Left lobe of liver (tissue), 2 donors: ENCODE data around the gene GLP2R. TPM values are rescaled to one million over a fixed set of nuclear protein-coding genes. Genes with fewer than 3 reads are reported as not detected.
A peak's percentile ranks its signal among the peaks of the same experiment; 100 is the strongest.

Experiments used
- ATAC-seq: fragments of 200-7000 bp; cut with Tn5 transposase; one replicate; pipeline ENCODE4 v1.9.1; 2020; ENCODE audit warnings: mild to moderate bottlenecking, moderate library complexity
- DNase-seq: peaks from one replicate; pipeline ENCODE4 v3.0.0-alpha.2; 2020; ENCODE audit warnings: low spot score
- total RNA-seq: library from RNA; stranded (reverse); gene quantifications from one replicate; pipeline ENCODE4 v1.2.1, GENCODE V29; 2021
- donor health status: DM: no; HTN: no; CAD: no; lungs with moderate emphysema.
- donor health status: DM: no; HTN: yes; CAD: no.

Gene GLP2R
- total RNA-seq, 1 donor from 2014 or later, result 0.68 TPM

DNA sequence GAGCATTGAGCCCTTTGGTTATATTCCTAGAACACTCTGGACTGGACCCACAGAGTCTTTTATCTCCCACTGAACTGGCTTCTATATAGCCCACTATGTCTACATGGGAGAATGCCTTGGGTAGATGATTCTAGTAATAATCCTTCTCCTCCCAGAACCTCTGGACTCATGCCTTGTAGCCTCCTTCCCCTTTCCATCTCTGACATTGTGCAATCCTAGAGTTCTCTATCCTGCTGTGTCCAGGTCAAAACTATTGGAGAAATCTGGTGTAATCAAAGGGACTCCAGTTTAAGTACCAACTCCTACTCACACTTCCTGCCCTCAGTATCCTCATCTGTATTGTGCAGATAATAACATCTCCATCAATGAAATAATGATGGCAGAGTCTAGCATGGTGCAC lies 70.2 kb downstream of the GLP2R start:
- DNase-seq (no peak), ATAC-seq (no peak)

DNA sequence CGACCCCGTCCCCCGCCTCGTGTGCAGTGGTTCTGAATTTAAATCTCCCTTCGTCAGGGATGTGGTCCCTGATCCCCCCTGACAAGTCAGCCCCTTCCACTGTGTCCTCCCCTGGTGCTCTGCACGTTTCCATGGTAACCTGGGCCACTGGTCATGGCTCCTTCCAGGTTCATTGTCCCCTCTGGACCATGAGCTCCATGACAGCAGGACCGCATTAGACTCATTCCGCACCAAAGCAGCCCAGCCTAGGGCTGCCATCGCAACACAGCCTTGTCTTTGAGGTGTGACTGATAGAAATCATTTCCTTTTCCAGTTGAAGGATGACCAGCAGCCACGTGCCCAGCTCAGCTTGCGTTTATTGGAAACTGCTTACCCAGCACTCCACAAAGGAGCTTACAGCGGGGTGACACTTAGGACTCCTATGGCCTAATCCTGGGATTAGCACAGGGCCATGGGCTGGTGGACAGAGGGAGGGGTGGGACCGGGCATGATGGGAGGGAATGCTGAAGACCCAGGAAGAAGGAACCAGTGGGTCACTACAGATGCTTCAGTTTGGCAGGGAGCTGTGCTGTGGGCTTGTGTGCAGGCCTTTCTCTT lies 71.7 kb downstream of the GLP2R start:
- no peak for DNase-seq

DNA sequence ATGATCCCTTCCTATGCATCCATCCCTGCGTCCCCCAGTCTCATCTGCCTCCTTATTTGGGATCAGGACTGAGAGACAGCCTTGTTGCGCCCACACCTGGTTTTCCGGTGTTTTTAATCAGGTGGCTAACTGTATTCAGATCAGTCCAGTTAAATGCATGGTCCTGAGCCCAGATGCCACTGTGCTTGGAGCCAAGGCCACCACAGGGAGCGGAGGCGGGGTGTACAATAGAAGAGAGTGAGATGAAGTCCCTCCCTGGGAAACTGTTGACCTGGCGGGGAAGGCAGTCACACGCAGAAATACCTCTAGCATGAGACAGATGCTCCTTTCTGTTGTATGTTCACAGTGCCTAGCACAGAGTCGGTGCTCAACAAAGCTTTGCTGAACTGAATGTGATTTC lies 73.1 kb downstream of the GLP2R start:
- DNase-seq, result no peak
- no peak for ATAC-seq

More for the DNA sequence above, 71.7 kb downstream of the GLP2R start:
- no peak for ATAC-seq

DNA sequence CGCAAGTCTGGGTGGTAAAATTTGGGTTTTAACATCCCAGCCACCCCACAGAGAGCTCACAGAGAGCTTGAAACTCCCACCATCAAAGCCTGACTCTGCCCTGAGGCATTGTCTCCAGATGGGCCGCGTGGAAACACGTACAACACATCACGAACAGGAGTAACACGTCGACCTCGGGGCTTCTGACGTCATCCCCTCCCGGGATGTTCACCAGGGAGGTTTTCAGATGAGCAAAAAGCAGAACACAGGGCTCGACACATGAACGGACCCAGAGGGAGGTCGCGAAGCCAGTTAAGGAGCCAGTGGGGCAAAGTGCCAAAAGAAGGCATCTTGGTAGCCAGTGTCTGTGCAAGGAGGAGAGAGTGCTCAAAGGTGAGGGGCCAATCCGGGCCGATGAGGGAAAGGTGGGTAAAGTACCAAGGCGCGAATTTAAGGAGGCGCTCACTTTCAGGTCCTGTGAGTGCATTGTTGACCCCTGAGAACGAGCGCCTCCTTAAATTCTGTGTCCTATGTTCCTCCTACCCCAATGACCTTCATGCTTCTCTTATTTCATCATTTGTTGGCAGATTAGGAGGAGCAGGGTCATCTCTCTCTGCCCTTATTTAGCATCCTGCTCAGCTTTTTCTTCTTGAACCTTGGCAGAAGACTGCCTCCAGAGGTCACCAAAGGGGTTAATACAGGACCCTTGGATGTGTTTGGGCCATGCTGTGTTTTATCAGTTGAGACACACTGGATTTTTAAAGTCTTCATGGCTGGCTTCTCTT lies 73.7 kb downstream of the GLP2R start:
- peak; percentile 47 for DNase-seq
- peak; percentile 34 for ATAC-seq

DNA sequence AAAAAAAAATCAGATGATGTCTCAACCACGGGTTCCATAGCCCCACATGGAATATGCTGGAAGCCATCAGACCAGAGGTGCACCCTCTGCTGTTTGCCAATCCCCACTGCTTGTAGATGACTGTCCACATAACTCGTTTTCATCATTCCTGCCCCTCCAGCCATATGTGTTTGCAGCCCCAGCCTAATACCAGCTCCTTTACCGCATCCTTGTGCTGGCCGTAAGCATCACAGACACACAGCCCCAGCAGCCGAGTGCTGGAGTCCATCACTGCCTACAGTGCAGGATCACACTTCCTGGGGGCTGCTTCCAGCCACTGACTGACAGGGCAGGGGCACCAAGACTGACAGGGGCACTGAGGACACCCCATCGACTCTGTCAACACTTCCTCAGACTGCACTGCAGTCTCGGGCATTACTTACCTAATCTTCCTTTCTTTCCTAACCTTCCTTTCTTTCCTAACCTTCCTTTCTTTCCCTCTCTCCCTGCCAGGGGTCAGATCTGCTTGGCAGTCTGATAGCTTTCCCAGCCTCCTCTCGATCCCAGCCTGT lies 74.4 kb downstream of the GLP2R start:
- DNase-seq, result no peak

DNA sequence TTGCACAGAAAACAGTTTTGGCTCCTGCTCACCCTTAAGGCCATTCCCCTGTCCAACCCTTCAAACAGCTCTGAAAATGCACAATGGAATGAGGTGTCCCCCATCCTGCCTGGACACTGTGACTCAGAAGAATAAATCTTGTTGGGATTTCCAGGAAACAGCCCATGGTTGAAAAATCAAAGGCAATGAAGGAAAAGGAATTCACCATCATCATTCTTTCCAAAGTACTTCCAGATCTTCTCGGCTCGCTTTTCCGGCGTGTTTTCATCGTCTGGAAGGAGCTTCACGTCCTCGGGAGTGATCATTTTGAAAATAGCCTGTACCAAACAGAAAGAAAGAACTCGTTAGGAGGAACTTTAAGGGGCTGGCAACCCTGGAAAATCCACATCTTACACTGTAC lies 75.1 kb downstream of the GLP2R start:
- DNase-seq (no peak), ATAC-seq (no peak)

More for the DNA sequence above, 74.4 kb downstream of the GLP2R start:
- ATAC-seq, result peak; percentile 17

DNA sequence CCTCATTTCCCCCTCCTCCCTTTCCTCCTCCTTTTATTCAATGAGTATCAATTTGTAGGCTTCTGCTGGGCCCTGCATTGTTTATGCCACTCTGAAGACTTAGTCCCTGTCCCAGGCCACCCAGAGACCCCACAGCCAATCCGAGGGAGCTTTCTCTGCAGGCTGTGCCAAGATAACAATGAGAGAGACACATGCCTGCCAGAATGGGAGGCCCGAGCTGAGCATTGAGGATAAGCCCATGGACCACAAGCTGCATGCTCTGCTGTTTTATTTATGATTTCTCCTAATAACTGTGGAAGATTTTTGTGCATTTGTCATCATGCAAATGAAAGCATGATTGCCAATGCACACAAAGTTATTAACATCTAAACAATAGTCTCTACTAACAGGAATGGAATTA lies 76.4 kb downstream of the GLP2R start:
- ATAC-seq (no peak), DNase-seq (no peak)

DNA sequence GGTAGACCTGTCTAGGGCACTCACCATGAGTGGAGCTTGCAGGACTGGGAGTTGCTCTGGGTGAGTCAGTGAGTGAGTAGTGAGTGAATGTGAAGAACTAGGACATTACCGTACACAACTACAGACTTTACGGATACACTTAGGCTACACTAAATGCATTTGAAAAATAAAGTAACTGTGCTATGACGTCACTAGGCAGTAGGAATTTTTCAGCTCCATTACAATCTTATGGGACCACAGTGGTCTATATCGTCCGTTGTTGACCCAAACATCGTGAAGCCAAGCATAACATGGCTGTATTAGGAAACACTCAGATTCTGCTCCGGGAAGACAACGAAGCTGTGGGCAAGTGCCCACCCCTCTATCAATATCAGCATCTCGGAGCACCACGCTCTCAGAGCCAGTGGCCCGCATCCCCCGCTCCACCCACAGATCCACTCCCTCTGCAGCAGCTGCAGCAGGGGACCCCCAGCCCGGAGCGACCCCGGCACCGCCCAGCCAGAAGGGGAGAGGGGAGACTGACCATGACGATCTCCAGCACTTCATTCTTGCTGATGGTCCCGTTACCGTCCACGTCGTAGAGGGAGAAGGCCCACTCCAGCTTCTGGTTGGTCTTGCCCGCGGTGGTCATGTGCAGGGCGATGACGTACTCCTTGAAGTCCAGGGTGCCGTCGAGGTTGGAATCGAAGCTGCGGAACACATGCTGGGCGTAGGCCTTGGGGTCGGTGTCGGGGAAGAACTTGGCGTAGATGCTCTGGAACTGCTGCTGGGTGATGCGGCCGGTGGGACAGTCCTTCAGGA lies 78.8 kb downstream of the GLP2R start:
- no peak for ATAC-seq
- no peak for DNase-seq

DNA sequence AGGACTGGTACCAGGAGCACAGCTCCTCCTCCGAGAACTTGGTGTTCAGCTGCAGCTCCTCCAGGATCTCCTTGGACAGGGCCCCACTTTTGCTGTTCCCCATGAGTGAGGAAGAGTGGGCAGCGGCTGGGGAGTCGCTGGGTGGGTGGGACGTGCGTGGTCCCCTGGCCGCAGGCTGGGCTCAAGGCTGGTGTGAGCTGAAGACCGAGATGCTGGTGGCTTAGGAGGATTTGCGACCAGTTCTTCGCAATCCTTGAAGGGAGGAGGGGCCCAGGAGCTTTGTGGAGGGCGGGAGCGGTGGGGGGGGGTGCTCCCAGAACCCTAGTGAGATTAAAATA lies 79.3 kb downstream of the GLP2R start, which contains the start of gene RCVRN:
Gene RCVRN (minus strand): TSS at position 194 of the 338 bp plus-strand sequence. CDS start 91 bp downstream, at position 103.
- DNase-seq, result no peak
- ATAC-seq, result no peak

DNA sequence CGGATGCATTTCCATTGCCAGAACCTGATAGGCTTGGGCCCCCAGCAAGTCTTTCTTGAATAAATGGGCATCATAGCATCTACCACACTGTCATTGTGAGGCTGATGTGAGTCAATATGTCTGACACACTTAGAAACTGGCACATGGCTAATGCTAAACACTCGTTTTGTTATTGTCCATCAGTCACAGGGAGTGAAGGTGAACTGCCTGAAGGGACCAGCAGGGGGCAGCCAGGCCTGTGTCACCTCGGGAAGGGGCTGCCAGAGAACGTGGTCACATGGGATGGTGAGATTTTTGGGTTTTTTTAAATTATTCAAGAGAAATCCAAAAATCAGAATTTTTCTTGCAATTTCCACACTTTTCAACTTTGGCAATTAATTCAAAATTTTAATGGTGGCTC lies 80.2 kb downstream of the GLP2R start:
- ATAC-seq, result peak; percentile 40
- no peak for DNase-seq

DNA sequence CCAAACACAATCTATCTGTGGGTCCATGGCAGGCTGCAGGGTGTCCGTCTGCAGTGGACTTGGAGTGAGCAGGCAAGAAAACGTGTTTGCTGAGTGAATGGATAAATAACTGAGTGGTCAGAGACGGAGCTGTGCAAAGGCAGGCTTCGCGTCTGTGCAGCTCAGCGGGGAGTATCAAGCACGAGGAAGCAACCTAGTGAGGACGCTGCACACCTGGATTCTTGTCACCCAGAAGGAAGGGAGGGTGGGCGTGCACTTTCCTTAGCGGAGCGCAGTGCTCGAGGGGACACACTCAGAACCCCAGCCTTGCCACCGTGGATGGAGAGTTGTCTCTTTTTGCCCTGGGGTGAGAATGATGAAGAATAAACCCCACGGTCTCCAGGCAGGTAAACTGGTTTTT lies 80.9 kb downstream of the GLP2R start:
- no peak for ATAC-seq
- DNase-seq, result no peak

DNA sequence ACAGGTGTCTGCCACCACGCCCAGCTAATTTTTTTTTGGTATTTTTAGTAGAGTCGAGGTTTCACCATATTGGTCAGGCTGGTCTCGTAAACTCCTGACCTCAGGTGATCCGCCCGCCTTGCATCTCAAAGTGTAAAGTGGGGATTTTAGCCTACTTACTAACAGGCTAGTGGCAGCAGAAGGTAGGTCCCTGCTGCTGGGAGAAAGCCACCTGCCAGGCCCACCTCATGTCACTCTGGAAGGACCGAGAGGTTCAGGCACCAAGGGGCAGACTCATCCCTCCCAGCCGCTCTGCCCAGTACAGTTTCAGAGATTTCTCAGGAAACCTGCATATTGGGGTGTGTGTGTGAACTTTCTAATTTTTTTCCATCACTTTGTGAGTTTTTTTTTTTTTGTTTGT lies 81.4 kb downstream of the GLP2R start:
- ATAC-seq, result no peak

DNA sequence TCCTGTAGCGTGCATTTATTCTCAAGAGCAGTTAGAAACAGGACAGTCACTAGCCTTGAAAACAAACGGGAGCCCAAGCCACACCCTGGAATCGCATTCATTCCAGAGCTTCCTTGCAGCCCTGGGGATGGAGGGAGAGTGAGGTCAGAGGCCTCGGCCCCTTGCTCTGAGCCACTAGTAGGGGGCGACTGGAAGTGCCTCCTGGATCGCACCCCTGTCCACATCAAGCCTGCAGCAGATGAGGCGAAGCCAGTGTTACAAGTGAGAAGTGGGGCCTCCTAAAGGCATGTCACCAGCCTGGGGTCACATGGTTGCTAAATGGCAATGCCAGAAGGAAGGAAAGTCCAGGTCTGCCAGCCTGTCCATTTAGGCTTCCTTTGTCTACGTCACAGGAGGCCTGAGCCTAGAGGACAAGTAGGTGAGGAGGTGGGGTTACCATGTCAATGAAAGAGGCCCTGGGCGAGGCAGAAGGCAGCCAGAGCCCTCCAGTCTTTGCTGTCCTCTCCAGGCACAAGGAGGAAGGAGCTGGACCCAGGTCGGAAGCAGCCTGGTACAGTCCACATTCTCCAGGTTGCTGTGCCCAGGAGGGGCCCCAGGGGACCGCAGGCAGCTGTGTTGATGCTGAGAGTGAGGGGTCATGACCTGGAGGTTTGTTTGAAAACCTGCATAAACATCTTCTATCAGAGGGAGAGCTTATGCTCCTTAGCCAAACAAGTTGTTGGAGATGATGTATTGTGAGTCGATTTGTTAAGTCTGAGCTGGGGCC lies 82.3 kb downstream of the GLP2R start:
- ATAC-seq (no peak), DNase-seq (no peak)

More for the DNA sequence above, 81.4 kb downstream of the GLP2R start:
- no peak for DNase-seq

DNA sequence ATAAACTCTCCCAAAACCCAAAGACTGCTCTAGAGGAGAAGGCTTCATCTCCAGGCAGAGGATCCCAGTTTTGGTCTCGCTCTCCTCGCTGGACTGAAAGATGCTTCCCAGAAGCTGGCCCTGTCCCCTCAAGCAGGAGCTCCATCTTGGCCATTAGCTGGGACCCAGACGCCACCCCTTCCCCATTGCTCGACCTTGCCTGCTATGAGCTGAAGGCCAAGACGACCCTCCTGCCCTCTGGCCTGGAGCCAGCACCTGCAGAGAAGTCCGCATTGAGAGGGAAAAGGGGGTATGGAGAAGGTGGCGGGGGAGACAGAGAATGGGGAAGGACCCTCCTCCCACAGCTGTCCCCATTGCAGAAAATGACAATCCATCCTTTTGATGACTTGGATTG lies 82.9 kb downstream of the GLP2R start:
- no peak for ATAC-seq
- DNase-seq, result no peak

DNA sequence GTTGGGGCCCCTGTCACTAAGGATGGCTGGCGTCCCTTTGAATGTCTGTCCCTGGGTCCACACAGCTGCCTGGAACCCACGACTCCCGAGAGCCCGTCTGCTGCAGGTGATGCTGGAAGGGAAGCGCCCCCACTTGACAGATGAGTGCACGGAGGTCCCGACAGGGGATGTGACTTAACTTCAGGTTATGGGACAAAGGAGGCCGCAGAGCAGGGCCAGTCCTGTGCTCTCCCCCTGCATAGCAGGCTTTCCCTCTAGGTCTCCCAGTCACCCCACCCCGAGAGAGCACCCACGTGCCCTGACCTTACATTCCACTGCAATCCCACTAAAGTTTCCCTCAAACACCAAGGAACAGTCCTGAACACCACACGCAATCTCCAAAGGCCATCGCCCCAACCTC lies 85.4 kb downstream of the GLP2R start:
- DNase-seq (no peak), ATAC-seq (no peak)

DNA sequence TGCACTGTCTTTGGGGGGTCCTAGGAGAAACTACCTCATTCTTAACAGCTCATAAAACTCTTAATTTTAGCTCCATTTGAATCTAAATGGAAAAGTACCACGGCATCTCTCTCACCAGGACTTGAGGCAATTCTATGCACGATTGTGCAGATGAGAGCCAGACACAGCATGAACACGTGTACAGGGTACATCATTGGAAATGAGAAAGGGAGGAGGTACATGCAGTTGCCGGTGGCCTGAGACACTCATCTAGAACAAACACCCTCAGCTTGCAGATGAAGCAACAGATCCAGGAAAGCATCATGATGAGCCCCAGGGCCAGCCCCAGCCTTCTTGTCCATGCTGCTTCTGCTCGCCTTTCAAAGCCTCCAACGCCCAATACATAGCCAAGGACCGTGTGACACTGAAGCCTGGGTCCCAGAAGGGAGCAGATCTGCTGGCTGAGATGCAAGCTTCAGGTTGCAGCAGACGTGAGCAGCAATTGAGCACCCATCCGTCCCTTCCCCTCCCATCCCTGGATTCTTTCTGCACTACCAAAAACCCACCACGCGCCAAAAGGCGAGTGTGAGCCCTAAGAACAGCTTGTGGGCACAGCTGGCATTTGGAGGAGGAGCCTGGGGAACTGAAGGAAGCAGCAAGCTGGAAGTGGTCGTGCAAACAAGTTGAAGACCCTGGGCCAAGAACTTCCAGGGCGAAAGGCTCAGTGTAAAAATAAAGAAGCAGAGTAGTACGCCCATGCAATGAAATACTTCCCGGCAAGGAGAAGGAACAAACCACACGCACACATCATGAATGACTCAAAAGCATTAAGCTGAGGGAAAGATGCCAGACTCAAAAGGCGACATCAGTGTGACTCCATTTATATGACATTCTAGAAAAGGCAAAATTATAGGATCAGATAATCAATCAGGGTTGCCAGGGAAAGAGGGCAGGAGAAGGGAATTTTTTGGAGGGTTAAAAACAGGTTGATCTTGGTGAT lies 86.7 kb downstream of the GLP2R start:
- ATAC-seq (no peak), DNase-seq (no peak)

DNA sequence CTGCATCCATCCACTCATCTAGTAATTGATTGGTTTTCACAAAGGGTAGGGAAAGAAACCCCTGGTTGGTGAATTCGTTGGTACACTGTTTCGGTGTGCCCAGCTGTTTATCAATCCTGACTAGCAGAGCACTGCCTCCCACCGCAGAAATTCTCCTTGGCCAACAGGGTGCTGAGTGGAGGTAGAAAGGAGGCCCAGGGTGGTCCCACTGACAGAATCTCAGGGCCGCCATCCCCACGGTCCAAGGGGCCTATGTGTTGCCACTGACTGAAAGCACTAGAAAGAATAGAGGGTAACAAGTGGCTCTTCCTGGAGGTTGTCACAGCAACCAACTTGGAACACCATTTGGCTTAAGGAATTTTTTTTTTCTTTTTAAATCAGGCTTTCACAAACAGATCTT lies 87.8 kb downstream of the GLP2R start:
- DNase-seq (no peak), ATAC-seq (no peak)

DNA sequence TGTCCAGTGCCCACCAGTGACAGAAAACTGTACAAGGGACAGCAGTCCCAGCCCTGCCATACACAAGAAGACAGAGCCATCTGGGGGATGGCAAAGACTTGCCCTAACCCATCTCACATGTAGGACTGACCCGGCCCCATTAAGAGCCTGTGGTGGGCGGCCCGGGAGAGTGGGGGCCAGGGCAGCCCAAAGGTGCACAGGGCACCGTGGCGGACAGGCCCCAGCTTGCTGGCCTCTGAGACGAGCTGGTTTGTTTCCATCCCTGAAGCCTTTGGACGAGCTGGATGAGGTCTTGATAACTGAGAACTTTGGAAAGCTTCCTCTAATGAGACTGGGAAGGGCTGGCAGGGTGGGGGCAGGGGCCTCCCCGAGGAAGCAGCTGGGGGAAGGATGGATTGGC lies 90.4 kb downstream of the GLP2R start:
- no peak for ATAC-seq

DNA sequence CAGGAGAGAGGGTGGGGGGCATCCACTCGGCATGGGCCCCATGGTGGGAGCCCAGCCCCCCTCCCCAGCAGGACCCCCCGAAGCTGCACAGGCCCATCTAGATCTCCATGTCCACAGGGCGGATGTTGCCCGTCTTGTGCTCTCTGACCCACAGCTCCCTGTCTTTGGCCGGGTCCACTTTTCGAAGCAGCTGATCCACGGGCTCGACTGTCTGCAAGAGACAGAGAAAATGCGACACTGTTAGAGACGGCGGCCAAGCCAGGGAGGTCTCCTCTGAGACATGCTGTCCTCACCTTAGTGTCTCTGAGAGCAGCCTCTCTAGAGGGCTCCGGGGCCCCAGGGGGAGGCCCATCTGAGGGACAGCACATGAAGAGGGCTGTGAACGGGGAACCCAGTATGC lies 91.4 kb downstream of the GLP2R start:
- ATAC-seq (no peak), DNase-seq (no peak)

More for the DNA sequence above, 90.4 kb downstream of the GLP2R start:
- no peak for DNase-seq

DNA sequence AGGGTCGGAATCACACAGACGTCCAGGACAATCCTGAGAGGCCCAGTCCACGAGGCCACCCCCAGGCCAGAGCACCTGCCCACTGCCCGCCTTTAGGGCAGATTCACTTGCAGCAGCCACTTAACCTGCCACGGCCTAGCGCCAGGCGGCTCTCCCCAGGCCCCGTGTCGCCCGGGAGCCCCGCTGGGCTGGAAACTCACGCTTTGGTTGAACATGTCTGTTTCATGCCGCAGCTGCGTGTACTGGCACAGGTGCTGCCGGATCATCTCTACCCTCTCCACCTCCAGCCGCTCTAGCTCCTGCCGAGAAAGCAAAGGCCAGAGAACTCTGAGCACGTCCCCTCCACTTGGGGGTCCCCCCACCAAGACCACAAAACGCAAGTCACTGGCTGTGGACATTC lies 92.1 kb downstream of the GLP2R start:
- DNase-seq, result no peak
- no peak for ATAC-seq
